Erythroblast (primary cell): ENCODE results near the gene C4BPB.

Experiments
- DNase-seq, 2 experiments: peaks; one replicate each; lab custom pipeline; 2025; lab: John Stamatoyannopoulos, UW
- GATA1 ChIP-seq: IDR thresholded peaks from 2 replicates; pipeline ENCODE4 v1.6.1; 2011; ENCODE audit warnings: low read depth, mild to moderate bottlenecking, control low read depth, low read length, moderate library complexity
- POLR2A ChIP-seq: IDR thresholded peaks from 2 replicates; pipeline ENCODE4 v1.6.1; 2011; ENCODE audit warnings: mild to moderate bottlenecking, low read length

C4BPB gene

DNA sequence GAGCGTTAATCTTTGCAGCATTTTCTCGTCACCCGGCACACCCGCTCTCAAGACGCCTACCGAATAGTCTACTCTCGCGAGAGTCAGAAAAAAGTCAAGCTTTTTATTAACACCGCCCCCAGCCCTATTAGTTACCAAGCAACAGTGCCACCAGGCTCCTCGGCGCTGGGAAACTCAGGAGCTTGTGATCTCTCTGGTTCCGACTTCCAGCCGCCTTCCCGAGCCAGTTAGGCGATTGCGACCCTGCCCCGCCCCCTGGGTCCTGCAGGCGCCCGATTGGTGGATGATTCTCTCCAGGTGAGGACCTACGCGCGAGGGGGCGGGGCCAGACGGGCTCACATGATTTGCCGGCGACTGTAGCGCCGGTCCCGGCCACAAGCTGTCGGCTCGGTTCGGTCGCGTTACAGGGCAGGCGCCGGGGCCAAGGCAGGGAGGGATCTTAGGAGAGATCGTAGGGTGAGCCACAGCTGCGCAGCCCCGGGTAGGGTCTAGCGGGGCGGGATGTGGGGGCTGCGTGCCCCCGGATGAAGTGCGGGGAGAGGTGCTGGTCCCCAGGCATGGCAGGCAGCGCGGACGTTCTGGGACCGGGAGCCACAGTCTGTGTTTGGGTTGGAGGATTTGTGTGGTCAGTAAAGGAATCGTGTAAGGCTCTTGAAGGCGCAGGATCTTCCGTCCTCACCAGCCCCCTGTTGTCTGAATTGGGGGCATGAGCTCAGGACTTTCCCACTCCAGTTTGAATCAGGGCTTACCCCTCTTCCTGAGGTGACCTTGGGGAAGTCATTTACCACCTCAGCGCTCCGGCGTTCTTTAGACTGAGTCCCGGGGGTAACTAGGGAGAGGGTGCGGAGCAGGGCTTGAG is 35.5 kb upstream of the C4BPB start, which contains the start of gene PFKFB2:
TSS of gene PFKFB2 (plus strand) at position 365 of the 859 bp plus-strand sequence. CDS start 1,443 bp downstream, outside the sequence.
- DNase-seq: peak; percentile 96 to 97
- TF ChIP-seq POLR2A: peak; percentile 92
- TF ChIP-seq GATA1: no peak

DNA sequence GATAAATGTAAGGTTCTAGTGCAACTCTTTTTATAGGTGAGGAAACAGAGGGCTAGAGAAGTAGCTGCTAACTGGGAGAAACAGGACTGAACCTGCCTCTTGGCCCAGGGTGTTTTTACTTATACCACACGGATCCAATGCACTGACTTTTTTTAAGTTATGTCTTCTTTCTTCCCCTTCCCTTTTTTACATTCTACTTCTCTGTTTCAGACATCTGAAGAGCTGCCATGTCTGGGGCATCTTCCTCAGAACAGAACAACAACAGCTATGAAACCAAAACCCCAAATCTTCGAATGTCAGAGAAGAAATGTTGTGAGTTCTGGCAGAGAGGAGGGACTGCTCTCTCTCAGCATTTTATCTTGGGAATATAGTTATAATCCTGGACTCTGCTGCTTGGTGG is 34.2 kb upstream of the C4BPB start:
- no peak for DNase-seq
- TF ChIP-seq POLR2A (no peak), GATA1 (no peak)

DNA sequence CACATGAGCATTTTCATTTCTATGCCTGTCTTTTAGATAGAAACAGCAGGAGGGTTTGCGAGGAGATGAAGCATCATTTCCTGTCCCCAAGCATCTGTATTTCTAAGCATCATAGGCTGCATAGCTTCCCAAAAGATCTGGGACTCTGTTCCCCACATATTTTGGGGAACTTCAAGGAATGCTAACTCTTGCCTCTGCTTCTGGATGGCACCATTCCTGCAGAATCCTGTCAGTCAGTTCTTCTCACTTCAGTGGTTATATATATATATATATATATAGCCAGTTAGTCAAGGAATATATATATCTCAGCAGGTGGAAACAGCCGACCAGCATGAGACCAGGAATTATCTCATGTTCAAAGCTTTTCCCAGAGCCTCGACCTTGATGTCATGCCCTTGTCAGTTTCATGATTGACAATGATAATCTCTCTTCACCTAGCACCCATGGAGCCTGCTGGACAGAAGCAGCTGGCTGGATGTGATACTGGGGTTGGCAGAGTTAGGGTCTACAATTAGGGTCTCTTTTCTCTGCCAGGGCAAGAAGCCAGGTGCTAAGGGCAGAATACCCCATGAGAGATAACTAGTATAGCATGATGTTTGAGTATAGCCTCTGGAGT is 33.2 kb upstream of the C4BPB start:
- no peak for TF ChIP-seq GATA1
- TF ChIP-seq POLR2A: no peak
- peak in 1 of 2 experiments; percentile 18 for DNase-seq

DNA sequence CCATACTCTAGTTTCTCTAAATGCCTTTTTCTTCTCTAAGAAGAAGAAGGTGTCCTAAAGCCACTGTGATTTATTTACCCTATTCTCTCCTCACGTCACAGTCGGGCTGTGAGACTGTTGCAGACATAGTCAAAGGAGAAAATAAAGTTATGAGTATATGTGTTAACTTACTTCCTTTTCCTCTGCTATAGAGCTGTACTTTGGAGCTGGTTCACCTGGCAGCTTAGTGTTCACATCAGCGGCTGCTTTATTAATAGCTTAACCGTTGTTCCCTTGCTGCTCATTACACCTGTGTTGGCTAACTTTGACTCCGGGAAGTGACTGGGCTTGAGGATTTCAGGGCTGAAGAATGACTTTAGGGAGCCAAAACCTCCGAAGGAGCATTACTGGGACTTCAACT is 32.0 kb upstream of the C4BPB start:
- TF ChIP-seq POLR2A (no peak), GATA1 (no peak)
- DNase-seq: no peak

DNA sequence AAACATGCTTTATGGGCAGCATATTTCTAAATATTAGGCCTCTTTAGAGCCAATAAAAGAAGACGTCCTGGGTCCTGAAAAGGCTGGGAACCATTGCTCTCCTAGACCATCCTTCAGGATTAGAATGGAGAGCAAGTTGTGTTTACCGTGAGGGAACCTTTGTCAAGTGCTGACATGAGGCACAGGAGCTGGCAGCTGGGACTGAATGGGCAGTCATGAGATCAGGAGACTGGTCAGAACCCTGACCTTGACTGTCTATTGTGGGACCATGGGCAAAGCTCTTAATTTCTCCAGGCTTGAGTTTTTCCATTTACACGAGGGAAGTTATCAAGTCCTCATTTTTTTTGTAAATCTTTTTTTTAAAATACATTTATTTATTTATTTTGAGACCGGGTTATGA is 30.4 kb upstream of the C4BPB start:
- TF ChIP-seq GATA1 (no peak), POLR2A (no peak)
- peak in 1 of 2 experiments; percentile 36 for DNase-seq

DNA sequence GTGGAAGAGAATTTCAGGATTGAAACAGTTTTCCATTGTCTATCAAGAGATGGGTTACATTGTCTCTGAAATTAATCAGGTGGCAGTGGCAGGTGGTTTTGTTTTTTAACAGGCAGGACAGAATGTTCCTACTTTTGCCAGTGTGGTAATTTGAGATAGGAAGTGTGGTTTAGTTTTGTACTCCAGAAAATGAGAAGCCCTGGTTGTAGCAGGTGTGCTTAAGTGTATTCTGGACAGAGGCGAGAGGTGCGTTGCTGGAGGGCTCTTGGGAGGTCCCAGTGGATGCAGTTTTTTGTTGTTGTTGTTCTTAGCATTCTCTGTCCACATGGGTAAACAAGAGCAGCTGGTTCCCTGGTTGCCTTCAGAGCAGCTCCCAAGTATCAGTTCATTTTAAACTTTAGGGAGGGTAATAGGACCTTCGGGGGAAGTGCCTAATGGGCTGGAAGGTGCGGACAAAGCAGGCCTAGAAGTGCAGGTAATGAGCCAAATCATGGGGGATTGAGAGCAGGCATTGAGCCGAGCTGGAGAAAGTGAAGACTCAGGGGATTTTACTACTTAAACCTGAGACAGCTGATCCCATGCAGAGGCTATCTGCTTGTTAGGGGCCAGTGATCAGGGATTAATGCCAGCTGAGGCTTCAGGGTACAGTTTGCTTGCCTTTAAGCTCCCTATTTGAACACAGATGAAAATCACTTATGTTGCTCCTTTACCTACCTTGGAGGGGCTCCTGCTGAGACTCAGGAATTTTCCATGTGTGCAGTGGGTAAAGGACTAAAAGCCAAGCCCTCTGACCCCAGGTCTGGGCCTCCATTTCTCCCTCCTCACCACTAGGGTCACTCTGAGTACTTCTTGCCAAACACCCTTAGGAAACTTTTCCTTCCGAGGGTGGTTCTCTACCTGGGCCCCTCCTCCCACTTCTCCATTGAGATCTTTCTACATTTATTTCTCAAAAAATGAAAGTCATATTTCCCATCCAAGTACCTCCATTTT is 29.5 kb upstream of the C4BPB start:
- no peak for DNase-seq
- no peak for TF ChIP-seq POLR2A

DNA sequence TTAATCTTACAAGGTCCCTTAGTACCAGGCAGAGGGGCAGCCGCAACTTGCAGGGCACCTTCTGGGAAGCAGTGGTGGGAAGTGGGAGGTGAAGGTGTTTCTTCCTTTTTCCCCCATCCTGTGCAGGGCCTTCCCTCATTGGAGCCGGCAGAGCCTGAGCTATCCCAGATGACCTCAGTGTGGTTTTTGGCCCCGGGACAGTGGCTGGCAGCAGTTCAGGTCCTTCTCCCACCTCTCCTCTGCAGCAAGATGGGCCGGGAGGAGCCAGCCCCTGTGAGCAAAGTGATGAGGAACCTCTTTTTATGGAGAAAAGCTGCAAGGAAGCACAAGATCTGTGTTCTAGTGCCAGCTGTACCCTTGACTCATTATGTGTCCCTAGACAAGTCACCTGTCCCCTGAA is 28.8 kb upstream of the C4BPB start:
- DNase-seq: no peak
- no peak for TF ChIP-seq GATA1
- TF ChIP-seq POLR2A: no peak

DNA sequence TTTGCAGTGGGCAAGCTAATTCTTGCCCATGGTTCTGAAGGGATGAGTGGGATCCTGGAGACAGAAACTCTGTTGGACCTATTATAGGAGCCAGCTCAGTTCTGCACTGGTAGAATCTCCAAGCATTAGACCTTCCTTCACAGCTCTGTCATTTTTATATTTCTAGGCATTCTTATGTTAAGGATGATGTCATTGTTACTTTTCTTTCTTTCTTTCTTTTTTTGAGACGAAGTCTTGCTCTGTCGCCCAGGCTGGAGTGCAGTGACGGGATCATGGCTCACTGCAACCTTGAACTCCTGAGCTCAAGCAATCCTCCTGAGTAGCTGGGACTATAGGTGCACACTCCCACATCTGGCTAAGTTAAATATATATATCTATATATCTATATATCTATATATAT is 28.1 kb upstream of the C4BPB start:
- TF ChIP-seq POLR2A (no peak), GATA1 (no peak)
- no peak for DNase-seq

DNA sequence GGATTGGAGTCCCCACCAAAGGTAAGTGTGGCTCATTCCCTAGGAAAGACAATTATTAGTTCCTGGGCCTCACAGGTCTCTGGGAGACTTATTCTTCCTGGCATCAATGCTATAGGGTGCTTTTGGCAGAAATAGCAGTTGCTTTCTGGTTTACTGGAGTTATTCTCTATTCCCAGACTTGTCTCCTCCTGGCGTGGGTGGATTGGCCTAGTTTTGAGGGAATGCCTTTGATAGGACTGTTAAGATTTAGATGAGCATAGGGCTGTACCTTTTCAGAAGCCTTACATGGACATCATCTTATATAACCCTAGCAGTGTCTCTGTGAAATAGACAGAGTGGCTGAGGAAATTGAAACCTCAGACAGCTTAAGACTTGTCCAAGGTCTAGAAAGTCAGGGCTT is 26.6 kb upstream of the C4BPB start:
- no peak for DNase-seq
- no peak for TF ChIP-seq GATA1
- TF ChIP-seq POLR2A: no peak

DNA sequence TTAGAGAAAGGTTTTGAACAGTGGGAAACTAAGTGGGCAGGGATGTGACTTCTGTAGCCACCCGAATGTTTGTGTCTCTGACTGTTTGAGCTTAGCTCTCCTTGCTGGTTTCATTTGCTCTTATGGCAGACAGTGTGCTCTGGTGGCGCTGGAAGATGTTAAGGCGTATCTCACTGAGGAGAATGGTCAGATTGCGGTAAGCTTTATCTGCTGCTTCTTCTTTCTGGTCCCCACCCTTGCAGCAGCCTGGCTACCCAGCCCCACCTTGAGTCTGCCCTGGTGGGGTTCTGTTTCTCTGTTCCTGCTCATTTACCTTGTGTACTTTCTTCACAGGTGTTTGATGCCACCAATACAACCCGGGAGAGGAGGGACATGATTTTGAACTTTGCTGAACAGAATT is 25.6 kb upstream of the C4BPB start:
- DNase-seq: peak in 1 of 2 experiments; percentile 28

DNA sequence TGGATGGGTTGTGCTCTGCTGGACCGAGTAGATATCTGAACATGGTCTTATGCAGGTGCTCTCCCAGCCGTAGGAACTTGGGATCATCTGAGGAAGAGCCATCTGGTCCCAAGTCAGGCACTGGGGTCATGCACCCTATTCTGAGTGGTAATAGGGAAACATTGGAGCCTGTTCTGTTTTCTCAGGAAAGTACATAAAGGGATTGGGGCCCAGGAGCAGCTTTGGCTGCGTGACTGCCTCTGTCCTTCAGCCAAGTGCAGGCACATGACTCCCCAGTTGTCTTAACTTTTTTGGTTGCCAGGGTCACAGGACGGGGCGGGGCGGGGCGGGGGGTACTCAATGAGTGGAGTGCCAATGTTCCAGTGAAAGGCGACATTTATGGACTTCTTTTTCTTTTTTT is 24.1 kb upstream of the C4BPB start:
- DNase-seq: peak in 1 of 2 experiments; percentile 10
- TF ChIP-seq POLR2A (no peak), GATA1 (no peak)

More for the DNA sequence above, 25.6 kb upstream of the C4BPB start:
- no peak for TF ChIP-seq GATA1
- no peak for TF ChIP-seq POLR2A

DNA sequence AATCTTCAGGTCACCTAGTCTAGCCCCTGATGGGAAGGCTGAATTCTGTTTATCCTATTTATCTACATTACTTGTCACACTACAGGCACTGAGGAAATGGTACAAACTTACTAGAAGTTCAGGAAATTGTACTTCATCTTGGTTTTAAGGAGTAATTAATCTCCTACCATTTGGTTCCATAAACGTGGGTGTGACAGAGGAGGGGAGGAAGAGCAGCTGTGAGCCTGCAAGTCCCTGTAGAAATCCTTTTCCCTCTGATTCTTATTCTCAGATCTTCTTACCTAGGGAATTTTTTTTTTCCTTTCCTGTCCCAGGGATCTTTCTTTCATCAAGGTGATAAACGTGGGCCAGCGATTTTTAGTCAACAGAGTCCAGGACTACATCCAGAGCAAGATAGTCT is 21.5 kb upstream of the C4BPB start:
- no peak for DNase-seq
- TF ChIP-seq GATA1: no peak
- no peak for TF ChIP-seq POLR2A

DNA sequence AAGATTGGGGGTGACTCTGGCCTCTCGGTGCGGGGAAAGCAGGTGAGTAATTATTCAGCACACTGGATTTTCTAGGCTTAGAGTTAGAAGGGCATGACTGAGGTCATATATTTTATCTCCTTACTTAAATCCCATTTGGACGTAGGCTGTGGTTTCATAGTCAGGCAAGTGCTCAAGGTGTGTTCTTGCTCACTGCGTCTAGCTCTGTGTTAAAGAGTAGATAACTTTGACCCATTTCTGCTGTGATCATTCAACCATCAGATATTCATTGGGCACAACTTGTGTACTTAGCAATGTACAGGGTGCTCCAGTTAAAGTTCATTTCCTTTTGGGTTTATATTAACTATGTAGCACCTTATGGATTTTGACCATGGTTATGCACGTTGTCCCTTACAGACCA is 21.0 kb upstream of the C4BPB start:
- TF ChIP-seq GATA1 (no peak), POLR2A (no peak)
- DNase-seq: no peak
